Measurements from ENCODE around the gene ITGAE. TPM values are rescaled to one million over a fixed set of nuclear protein-coding genes. Genes with fewer than 3 reads are reported as not detected.

Gene ITGAE
- total and polyA plus RNA-seq, 2 experiments from 2014 or later, result 11.7 to 44.9 TPM

DNA sequence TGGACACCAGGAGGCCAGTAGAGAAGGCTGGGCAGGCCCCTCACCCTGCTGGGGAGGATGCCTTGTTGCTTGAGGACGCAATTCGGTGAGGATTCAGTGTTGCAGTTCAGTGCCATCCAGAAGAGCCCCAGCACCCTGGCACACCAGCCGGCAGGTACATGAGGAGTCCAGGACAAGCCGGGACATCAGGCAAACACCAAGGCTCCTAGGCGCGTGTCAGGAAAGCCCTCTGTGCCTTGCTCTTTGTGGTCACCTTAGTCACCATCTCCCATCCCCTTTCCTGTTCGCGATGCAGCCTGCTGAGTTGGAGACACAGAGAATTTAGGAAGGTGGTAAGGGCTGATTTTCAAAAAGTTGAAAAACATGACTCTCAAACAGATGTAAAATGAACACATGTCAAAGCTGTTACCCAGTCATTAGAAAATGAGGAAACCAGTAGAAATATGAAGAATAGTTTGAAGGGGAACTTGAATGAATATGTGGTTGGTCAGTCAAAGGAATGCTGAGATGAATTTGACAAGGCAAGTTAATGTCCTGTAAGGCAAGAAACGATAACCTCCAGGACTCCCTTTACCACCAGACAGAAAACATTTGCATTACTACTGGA, 47.3 kb upstream of the ITGAE start:
- Mint-ChIP-seq H3K9me3 (peaks cover 3% of the 10 kb centered on the region; the same call in 2 of the 3 replicates), H3K27ac (no peak overlapping the region), H3K4me1 (peaks cover 22% of the 10 kb centered on the region), H3K36me3 (ENCODE audit: low read depth) (peaks cover 14% of the 10 kb centered on the region), H3K4me3 (no peak overlapping the region), H3K27me3 (ENCODE audit: insufficient read depth, low read depth, poor library complexity) (peaks cover 12% of the 10 kb centered on the region)
- H2AFZ ChIP-seq, result no peak overlapping the region
- no peak overlapping the region for H3K4me2 ChIP-seq
- H3K36me3 ChIP-seq (ENCODE audit: insufficient read depth), result peaks cover 4% of the 10 kb centered on the region; the same call in 1 of the 2 replicates
- H3K9me2 ChIP-seq (ENCODE audit: insufficient read depth), result no peaks in the 10 kb centered on the region
- H3K27ac ChIP-seq (ENCODE audit: low read depth), result no peak overlapping the region
- no peaks in the 10 kb centered on the region for H3K27me3 ChIP-seq (ENCODE audit: insufficient read depth)
- no peak for DNase-seq (ENCODE audit: low spot score)
- peaks cover 11% of the 10 kb centered on the region for H3K4me1 ChIP-seq (ENCODE audit: insufficient read depth)
- no peak overlapping the region for H3K4me3 ChIP-seq
- peaks cover 21% of the 10 kb centered on the region for H3K79me2 ChIP-seq (replicated peaks; ENCODE audit: insufficient read depth)
- peaks cover 10% of the 10 kb centered on the region; the same call in 1 of the 2 replicates for H4K20me1 ChIP-seq (replicated peaks; ENCODE audit: insufficient read depth)
- TF ChIP-seq JUNB (IDR thresholded peaks at IDR 0.05; ENCODE audit: unreplicated experiment), result no peak
- TF ChIP-seq, protein P1, sequence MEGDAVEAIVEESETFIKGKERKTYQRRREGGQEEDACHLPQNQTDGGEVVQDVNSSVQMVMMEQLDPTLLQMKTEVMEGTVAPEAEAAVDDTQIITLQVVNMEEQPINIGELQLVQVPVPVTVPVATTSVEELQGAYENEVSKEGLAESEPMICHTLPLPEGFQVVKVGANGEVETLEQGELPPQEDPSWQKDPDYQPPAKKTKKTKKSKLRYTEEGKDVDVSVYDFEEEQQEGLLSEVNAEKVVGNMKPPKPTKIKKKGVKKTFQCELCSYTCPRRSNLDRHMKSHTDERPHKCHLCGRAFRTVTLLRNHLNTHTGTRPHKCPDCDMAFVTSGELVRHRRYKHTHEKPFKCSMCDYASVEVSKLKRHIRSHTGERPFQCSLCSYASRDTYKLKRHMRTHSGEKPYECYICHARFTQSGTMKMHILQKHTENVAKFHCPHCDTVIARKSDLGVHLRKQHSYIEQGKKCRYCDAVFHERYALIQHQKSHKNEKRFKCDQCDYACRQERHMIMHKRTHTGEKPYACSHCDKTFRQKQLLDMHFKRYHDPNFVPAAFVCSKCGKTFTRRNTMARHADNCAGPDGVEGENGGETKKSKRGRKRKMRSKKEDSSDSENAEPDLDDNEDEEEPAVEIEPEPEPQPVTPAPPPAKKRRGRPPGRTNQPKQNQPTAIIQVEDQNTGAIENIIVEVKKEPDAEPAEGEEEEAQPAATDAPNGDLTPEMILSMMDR (conservative IDR thresholded peaks at IDR 0.05; ENCODE audit: low read depth in 2 of 2), result no peak
- TF ChIP-seq, protein P2, sequence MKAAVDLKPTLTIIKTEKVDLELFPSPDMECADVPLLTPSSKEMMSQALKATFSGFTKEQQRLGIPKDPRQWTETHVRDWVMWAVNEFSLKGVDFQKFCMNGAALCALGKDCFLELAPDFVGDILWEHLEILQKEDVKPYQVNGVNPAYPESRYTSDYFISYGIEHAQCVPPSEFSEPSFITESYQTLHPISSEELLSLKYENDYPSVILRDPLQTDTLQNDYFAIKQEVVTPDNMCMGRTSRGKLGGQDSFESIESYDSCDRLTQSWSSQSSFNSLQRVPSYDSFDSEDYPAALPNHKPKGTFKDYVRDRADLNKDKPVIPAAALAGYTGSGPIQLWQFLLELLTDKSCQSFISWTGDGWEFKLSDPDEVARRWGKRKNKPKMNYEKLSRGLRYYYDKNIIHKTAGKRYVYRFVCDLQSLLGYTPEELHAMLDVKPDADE (IDR thresholded peaks at IDR 0.05), result no peak
- no peak for TF ChIP-seq ZNF114 (CRISPR knock-in tag; IDR thresholded peaks at IDR 0.05)
- TF ChIP-seq ZNF462 (CRISPR knock-in tag; IDR thresholded peaks at IDR 0.05), result no peak
- H3F3A ChIP-seq (replicated peaks; ENCODE audit: low read depth), result peaks cover 8% of the 10 kb centered on the region; the same call in 1 of the 2 replicates
- no peak for ATAC-seq

Data from GM23338 (cell line).